ENCODE results near the gene MUC2. TPM values are rescaled to one million over a fixed set of nuclear protein-coding genes. Genes with fewer than 3 reads are reported as not detected.
A peak's percentile ranks its signal among the peaks of the same experiment; 100 is the strongest.

Gene MUC2
- total RNA-seq, 1 experiment from 2014 or later = 0.26 TPM

DNA sequence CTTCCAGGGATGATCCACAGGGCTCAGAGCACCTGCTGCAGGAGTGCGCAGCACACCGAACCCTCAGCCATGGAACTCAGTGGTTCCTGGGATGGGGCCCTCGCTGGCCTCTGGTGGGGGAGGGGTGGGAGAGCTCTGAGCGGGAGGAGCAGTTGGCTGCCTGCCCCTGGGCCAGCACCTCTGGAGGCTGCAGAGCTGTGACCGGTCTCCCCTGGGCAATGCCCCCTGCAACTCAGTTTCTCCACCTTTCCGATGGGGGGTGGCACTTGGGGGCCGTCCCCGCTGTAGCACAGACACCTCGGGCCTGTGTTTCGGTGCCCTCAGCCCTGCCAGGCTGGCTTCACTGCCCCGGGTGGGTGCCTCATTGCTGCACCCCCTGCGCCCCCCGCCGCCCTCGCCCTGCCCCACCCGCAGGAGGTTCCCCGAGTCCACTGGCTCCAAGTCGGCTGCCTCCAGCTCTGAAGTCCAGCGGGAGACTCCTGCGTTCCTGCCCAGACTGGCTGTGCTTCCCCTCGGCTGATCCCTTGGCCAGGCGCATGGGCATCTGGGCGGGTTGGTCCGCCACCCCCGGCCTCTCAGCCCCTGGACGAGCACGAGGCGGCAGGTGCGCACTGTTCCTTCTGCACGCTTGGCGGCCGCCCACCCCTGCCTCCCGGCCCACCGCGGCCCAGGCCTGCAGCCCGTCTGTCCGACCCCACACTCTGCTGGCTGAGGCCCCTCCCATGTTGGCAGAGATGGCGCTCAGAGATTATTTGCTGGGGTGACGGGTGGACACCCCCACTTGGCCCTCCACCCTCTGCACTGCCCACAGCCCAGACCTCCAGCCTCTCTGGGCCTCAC is 40.0 kb upstream of the MUC2 start:
- Histone ChIP-seq H3K9me2 (replicated peaks; ENCODE audit: low read length) (no peaks in the 10 kb centered on the region), H3K79me2 (ENCODE audit: low read length) (no peaks in the 10 kb centered on the region), H4K20me1 (ENCODE audit: low read length) (no peaks in the 10 kb centered on the region), H3K4me3 (ENCODE audit: low read length) (no peak overlapping the region), H3F3A (ENCODE audit: low read length, unreplicated experiment) (no peaks in the 10 kb centered on the region), H3K36me3 (ENCODE audit: low read depth, low read length) (no peaks in the 10 kb centered on the region), H3K9ac (ENCODE audit: low read length) (no peak overlapping the region), H3K4me1 (ENCODE audit: insufficient read depth, low read length) (peaks cover 3% of the 10 kb centered on the region), H3K27me3 (ENCODE audit: low read length) (no peaks in the 10 kb centered on the region), H3K4me2 (ENCODE audit: low read length) (no peak overlapping the region), H2AFZ (ENCODE audit: low read length) (no peak overlapping the region), H3K9me3 (ENCODE audit: low read length) (no peaks in the 10 kb centered on the region), H3K27ac (ENCODE audit: low read length) (no peak overlapping the region)
- CTCF ChIA-PET = no interaction called here
- DNase-seq = no peak
- no TSS peak for BruUV-seq (replicated peaks)
- no peak for ATAC-seq
- no peak for TF ChIP-seq EZH2 (IDR thresholded peaks at IDR 0.05; ENCODE audit: low read length, unreplicated experiment)
- POLR2A ChIA-PET (ENCODE audit: unreplicated experiment) = no interaction called here
- intact Hi-C loops (cut with micrococcal nuclease) = no loop called here

DNA sequence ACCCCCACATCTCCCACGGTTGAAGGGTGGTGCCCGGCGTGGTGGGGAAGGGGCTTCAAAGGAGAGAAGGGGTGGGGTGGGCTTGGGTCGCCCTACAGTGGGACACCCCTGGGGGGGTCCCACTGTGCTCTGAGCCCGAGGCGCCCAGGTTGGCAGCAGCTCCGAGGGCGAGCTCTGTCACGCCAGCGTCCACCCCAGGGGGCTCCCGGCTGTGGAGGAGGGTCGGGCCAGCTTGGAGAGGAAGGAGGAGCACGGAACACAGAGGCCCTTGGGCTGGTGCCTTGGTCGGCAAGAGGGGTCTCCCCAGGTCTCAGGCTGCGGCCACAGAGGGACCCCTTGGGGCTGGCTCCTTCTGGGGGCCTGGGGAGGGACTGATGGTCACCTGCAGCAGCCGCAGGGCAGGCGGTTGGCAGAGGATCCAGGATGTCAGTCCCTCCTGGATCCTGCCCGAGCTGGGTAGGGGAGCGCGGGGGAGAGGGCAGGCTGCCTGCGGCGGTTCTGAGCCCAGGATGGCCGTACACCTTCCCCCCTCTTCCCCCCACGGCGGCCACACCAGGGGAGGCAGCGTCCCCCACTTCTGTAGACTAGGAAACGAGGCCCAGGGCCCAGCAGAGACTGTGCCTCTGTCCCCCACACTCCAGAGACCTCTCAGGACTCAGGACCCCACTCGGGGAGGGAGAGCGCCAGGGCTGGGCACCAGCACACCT is 38.9 kb upstream of the MUC2 start:
- no peak overlapping the region for H3K4me3 ChIP-seq (ENCODE audit: low read length)
- no peaks in the 10 kb centered on the region for H3K9me2 ChIP-seq (replicated peaks; ENCODE audit: low read length)
- no peaks in the 10 kb centered on the region for H3F3A ChIP-seq (ENCODE audit: low read length, unreplicated experiment)
- CTCF ChIA-PET = no interaction called here
- no peak overlapping the region for H2AFZ ChIP-seq (ENCODE audit: low read length)
- POLR2A ChIA-PET (ENCODE audit: unreplicated experiment) = no interaction called here
- H3K4me1 ChIP-seq (ENCODE audit: insufficient read depth, low read length) = peaks cover 14% of the 10 kb centered on the region
- no TSS peak for BruUV-seq (replicated peaks)
- no peak overlapping the region for H3K9ac ChIP-seq (ENCODE audit: low read length)
- DNase-seq (no peak), ATAC-seq (no peak)
- H3K9me3 ChIP-seq (ENCODE audit: low read length) = no peaks in the 10 kb centered on the region
- intact Hi-C loops (cut with micrococcal nuclease) = no loop called here
- H3K27ac ChIP-seq (ENCODE audit: low read length) = no peak overlapping the region
- no peak overlapping the region for H3K4me2 ChIP-seq (ENCODE audit: low read length)
- no peak for TF ChIP-seq EZH2phosphoT487 (IDR thresholded peaks at IDR 0.05; ENCODE audit: borderline replicate concordance, low read length)
- TF ChIP-seq, protein P1, sequence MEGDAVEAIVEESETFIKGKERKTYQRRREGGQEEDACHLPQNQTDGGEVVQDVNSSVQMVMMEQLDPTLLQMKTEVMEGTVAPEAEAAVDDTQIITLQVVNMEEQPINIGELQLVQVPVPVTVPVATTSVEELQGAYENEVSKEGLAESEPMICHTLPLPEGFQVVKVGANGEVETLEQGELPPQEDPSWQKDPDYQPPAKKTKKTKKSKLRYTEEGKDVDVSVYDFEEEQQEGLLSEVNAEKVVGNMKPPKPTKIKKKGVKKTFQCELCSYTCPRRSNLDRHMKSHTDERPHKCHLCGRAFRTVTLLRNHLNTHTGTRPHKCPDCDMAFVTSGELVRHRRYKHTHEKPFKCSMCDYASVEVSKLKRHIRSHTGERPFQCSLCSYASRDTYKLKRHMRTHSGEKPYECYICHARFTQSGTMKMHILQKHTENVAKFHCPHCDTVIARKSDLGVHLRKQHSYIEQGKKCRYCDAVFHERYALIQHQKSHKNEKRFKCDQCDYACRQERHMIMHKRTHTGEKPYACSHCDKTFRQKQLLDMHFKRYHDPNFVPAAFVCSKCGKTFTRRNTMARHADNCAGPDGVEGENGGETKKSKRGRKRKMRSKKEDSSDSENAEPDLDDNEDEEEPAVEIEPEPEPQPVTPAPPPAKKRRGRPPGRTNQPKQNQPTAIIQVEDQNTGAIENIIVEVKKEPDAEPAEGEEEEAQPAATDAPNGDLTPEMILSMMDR (conservative IDR thresholded peaks at IDR 0.05; ENCODE audit: low read depth, low read length) = no peak
- no peak for TF ChIP-seq EZH2 (IDR thresholded peaks at IDR 0.05; ENCODE audit: low read length, unreplicated experiment)
- no peaks in the 10 kb centered on the region for H4K20me1 ChIP-seq (ENCODE audit: low read length)
- H3K36me3 ChIP-seq (ENCODE audit: low read depth, low read length) = no peaks in the 10 kb centered on the region
- no peaks in the 10 kb centered on the region for H3K27me3 ChIP-seq (ENCODE audit: low read length)
- H3K79me2 ChIP-seq (ENCODE audit: low read length) = no peaks in the 10 kb centered on the region

DNA sequence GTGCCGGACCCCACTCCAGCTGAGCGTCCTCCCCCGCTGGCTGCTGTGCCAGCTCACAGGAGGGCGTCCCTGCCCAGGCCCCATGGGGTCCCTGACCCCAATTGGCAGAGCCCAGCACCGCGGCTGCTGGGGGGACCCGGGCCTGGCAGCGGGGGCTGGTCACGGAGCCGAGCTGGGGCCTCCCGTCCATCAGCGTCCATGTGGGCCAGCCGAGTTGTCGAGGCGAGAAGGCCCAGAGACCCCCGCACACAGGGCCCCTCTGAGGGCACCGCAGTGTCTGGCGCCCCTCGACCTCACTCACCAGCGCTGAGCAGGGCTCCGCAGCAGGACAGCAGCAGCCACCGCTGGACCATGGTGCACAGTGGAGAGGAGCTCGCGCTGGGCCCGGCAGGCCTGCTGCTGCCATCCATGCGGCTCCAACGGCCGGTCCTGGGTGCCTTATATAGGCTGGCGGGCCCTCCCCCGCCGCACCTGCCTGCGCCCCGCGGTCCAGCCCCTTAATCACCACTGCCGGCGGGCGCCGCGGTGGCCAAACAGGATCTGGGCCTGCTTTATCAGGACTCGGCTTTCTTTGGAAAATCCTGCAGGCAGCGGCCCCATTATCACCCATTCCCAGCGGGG is 38.3 kb upstream of the MUC2 start, which contains the start of gene MUC6:
Gene MUC6 (minus strand): TSS at position 416 of the 621 bp plus-strand sequence. CDS start 63 bp downstream, at position 353.
- intact Hi-C loops (cut with micrococcal nuclease) = no loop called here
- no peak within 1 kb of the TSS for H2AFZ ChIP-seq (ENCODE audit: low read length)
- H3K9me2 ChIP-seq (replicated peaks; ENCODE audit: low read length) = no peaks in the 10 kb centered on the region
- H3K4me1 ChIP-seq (ENCODE audit: insufficient read depth, low read length) = peaks cover 21% of the 10 kb centered on the region
- H3K9ac ChIP-seq (ENCODE audit: low read length) = no peak within 1 kb of the TSS
- H3K27ac ChIP-seq (ENCODE audit: low read length) = no peak within 1 kb of the TSS
- ChIA-PET CTCF (no interaction called here), POLR2A (ENCODE audit: unreplicated experiment) (no interaction called here)
- no peaks in the 10 kb centered on the region for H4K20me1 ChIP-seq (ENCODE audit: low read length)
- no peak within 1 kb of the TSS for H3K4me3 ChIP-seq (ENCODE audit: low read length)
- TSS peak; percentile 21 for BruUV-seq (replicated peaks)
- no peak within 1 kb of the TSS for H3K4me2 ChIP-seq (ENCODE audit: low read length)
- H3F3A ChIP-seq (ENCODE audit: low read length, unreplicated experiment) = no peaks in the 10 kb centered on the region
- no peaks in the 10 kb centered on the region for H3K79me2 ChIP-seq (ENCODE audit: low read length)
- no peak for TF ChIP-seq EZH2 (IDR thresholded peaks at IDR 0.05; ENCODE audit: low read length, unreplicated experiment)
- TF ChIP-seq, protein P1 (conservative IDR thresholded peaks at IDR 0.05; ENCODE audit: low read depth, low read length) = no peak
- TF ChIP-seq EZH2phosphoT487 (IDR thresholded peaks at IDR 0.05; ENCODE audit: borderline replicate concordance, low read length) = no peak
- H3K9me3 ChIP-seq (ENCODE audit: low read length) = no peaks in the 10 kb centered on the region
- H3K36me3 ChIP-seq (ENCODE audit: low read depth, low read length) = no peaks in the 10 kb centered on the region
- no peak for DNase-seq
- ATAC-seq = peak; percentile 16
- H3K27me3 ChIP-seq (ENCODE audit: low read length) = no peaks in the 10 kb centered on the region

Data from PC-3 (cell line).